Motor neuron (in vitro differentiated cells): ENCODE measurements around the gene COL23A1. TPM values are rescaled to one million over a fixed set of nuclear protein-coding genes. Genes with fewer than 3 reads are reported as not detected.

Experiments
- ATAC-seq, 8 experiments: fragments of 200-7000 bp; cut with Tn5 transposase; replicated peaks in 6 of 8; 2 replicates each; pipeline ENCODE4 v1.8.0; 2021; ENCODE audit warnings: mild to moderate bottlenecking in 8 of 8, moderate library complexity in 8 of 8
- H3K27ac ChIP-seq, 2 donors: fragments of 250-450 bp; sonication (Bioruptor Pico); 2 replicates each; pipeline ENCODE4 v1.9.0; 2021; ENCODE audit warnings: antibody characterized with exemption in 2 of 2, mild to moderate bottlenecking in 2 of 2, moderate library complexity in 1 of 2
- H3K4me1 ChIP-seq, 2 donors: fragments of 250-450 bp; sonication (Bioruptor Pico); replicated peaks in 1 of 2; 2 replicates each; pipeline ENCODE4 v1.6.1; 2021; ENCODE audit warnings: antibody characterized with exemption in 2 of 2, mild to moderate bottlenecking in 2 of 2, moderate library complexity in 1 of 2
- H3K4me3 ChIP-seq, 5 donors: fragments of 250-450 bp; sonication (Bioruptor Pico); 2 replicates each; pipeline ENCODE4 v1.9.0; 2021; ENCODE audit warnings: antibody characterized with exemption in 5 of 5, mild to moderate bottlenecking in 5 of 5, moderate library complexity in 4 of 5
- WGBS, 10 experiments: fragments of 450-650 bp; shearing (Covaris generic); methylation state at CpG; one replicate each; pipeline ENCODE4 v1.0.0; 2022; 5-methylcytosine and 5-hydroxymethylcytosine counted together
- in situ Hi-C, 9 experiments: fragments of 400-800 bp; cut with MboI; loops; one replicate each; pipeline ENCODE4 v1.15.0; 2021; ENCODE audit warnings: low sequenced_read_pairs in 9 of 9, low pct_unique_long_range_greater_than_20kb in 2 of 9; ENCODE audit not compliant: unreplicated experiment in 9 of 9
- total RNA-seq, 8 experiments: library from RNA; unstranded; fragments of 300-600 nt; gene quantifications; 2 replicates each; pipeline versions ENCODE4 v1.2.3 to v1.2.4, GENCODE V29; 2022

The COL23A1 gene
- total RNA-seq, 8 experiments from 2014 or later = 0.10 to 10.8 (median 0.20) TPM

DNA sequence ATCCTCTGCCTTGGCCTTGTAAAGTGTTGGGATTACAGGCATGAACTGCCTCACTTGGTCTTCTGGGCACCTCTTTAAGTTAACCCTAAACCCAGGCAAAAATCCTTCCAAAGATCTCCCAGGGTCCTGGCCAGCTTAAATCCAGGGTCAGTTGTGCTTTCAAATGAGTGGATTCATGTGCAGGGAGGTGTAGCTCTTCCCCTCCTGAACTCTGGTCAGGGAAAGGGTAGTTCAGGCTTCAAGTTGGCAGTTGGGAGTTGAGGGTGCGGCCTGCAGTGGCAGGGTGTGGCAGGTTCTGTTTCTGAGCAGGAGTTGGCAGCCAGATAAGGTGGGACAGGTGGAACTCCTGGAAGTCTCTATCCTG, 382.3 kb downstream of the COL23A1 start:
- in situ Hi-C loops = no loop called here
- WGBS, 10 experiments = 40 to 100% methylated on average over 1 of the region's 1 CpG; no CpG with 5 or more reads in 8 of the 10 experiments
- Histone ChIP-seq H3K4me1 (peaks cover 8 to 14% of the 10 kb centered on the region in 2 donors), H3K27ac (no peak overlapping the region), H3K4me3 (no peak overlapping the region)
- ATAC-seq = no peak

DNA sequence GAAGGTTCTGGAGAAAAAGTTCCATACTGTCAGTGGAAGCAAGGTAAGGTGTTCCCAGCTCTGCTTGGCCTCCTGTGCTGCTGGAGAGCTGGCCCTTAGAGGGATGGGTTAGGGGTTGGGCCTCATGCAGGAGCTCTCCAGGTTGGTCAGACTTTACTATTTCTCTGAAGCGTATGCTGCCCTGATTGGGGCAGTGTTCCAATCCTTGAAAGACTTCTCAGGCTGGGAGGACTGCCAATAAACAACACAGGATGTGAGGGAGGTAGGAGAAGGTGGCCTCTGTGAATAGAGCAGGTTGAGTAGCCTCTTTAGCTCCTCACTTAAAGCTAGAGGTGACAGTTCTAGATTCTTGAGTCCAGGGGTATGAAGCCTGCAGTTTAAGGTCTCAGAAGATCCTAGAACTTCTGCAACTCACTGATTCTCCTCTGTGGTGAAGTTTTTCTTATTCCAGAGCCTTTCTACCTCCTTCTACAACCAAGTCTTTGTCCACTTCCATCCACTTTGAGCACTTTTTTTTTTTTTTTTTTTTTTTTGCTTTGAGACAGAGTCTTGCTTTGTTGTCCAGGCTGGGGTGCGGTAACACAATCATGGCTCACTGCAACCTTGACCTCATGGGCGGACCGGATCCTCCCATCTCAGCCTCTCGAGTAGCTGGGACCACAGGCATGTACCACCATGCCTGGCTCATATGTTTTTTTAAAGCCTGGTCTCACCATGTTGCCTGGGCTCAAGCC, 382.8 kb downstream of the COL23A1 start:
- Histone ChIP-seq H3K4me3 (no peak overlapping the region), H3K27ac (no peak overlapping the region), H3K4me1 (peaks cover 8 to 14% of the 10 kb centered on the region in 2 donors)
- ATAC-seq = no peak
- WGBS, 10 experiments = 60 to 100% (median 80%) methylated on average over 1 to 5 of the region's 5 CpGs
- in situ Hi-C loops = no loop called here

- H3K4me1 ChIP-seq = peaks cover 8 to 14% of the 10 kb centered on the region in 2 donors
- in situ Hi-C loops = no loop called here
- no peak overlapping the region for H3K27ac ChIP-seq
- peak overlapping the region; percentile 94 to 100 (median 96) for H3K4me3 ChIP-seq
- WGBS, 10 experiments = 0 to 79% (median 62%) methylated on average over 2 to 7 of the region's 12 CpGs; no CpG with 5 or more reads in 2 of the 10 experiments
- ATAC-seq = no peak
Measured at GRCh38 chr5:178206166-178207101, 383.8 kb downstream of the COL23A1 start.

DNA sequence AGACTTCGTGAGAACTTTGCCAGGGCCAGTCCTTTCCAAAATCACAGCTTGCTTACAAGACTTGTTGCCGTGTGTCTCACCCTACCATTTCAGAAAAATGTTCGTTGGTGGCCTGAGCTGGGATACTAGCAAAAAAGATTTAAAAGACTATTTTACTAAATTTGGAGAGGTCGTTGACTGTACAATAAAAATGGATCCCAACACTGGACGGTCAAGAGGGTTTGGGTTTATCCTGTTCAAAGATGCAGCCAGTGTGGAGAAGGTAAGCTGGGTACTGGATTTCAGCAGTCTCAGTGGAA, 384.5 kb downstream of the COL23A1 start:
- Histone ChIP-seq H3K27ac (no peak overlapping the region), H3K4me1 (peaks cover 8 to 14% of the 10 kb centered on the region in 2 donors), H3K4me3 (peak overlapping the region; percentile 94 to 100 (median 96))
- in situ Hi-C loops = no loop called here
- ATAC-seq = no peak
- WGBS, 10 experiments = 0 to 10% (median 0%) methylated on average over 1 to 3 of the region's 5 CpGs; no CpG with 5 or more reads in 3 of the 10 experiments

GRCh38 chr5:178204935-178205748, 385.1 kb downstream of the COL23A1 start:
- ATAC-seq = peak; percentile 24 to 45 (median 36)
- in situ Hi-C loops = no loop called here
- H3K27ac ChIP-seq = peak overlapping the region; percentile 92 to 93
- peak overlapping the region; percentile 94 to 100 (median 96) for H3K4me3 ChIP-seq
- WGBS, 10 experiments = 0% methylated on average over 1 of the region's 90 CpGs; no CpG with 5 or more reads in 7 of the 10 experiments
- peaks cover 8 to 14% of the 10 kb centered on the region in 2 donors for H3K4me1 ChIP-seq

DNA sequence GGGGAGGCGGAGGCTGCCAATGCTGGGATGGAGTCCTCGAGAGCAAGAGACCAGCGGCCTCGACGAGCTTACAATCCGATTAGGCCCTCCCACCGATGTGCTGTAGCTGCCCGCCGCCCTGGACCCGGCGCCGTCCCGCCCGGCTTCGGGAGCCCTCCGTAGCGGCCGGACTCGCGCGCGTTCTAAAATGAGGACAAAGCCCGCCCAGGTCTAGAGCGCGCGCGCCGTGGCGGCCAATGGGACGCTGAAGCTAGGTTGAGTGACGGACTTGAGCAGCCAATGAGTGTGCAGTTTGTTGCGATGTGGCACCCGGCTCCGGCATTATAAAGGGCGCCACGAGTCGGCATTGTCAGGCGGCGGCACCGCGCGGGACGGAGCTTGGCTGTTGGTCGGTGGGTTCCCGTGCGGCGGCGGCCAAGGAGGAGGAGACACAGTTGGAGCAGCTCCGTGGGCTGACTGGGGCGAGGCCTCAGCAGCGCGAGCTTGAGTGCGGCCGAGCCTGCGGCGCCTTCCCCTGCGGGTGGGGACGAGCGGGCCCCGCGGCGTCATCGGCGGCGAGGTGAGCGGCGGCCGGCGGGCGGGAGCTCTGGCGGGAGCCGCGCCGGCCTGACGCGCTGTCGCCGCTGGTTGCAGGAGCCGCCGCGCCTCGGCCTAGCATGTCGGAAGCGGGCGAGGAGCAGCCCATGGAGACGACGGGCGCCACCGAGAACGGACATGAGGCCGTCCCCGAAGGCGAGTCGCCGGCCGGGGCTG, 385.8 kb downstream of the COL23A1 start, which contains the start of gene HNRNPAB:
HNRNPAB (plus strand) TSS at position 352 of the 753 bp plus-strand sequence; CDS start at position 657, 305 bp downstream.
- in situ Hi-C loops = no loop called here
- H3K27ac ChIP-seq = peak within 1 kb of the TSS; percentile 92 to 93
- peak; percentile 72 to 92 (median 88) for ATAC-seq
- WGBS, 10 experiments = 0% methylated on average over 2 of the region's 96 CpGs; no CpG with 5 or more reads in 9 of the 10 experiments
- peaks cover 8 to 14% of the 10 kb centered on the region in 2 donors for H3K4me1 ChIP-seq
- peak within 1 kb of the TSS; percentile 94 to 100 (median 96) for H3K4me3 ChIP-seq

DNA sequence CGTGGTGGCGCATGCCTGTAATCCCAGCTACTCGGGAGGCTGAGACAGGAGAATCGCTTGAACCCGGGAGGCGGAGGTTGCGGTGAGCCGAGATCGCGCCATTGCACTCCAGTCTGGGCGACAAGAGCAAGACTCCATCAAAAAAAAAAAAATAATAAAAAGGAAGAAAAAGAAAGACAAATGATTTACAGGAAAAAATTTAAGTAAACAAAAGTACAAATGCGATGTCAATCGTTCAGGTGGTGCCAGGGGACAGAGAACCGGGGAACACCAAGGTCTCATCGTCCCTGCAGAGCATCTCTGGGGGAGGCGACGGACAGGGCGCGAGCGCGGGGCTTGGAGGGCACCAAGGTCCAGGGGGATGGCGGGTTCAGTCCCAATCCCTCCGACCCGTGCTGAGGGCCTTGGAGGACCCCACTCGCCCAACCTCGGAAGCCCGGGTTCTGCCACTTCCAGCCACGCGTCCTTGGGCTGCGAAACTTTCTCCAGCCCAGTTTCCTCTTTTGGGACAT, 386.5 kb downstream of the COL23A1 start:
- Histone ChIP-seq H3K27ac (peak overlapping the region in 1 of 2 donors; percentile 14), H3K4me1 (peaks cover 8 to 14% of the 10 kb centered on the region in 2 donors), H3K4me3 (peak overlapping the region; percentile 94 to 100 (median 96))
- peak in 7 of 8 experiments; percentile 0 to 17 (median 5) for ATAC-seq
- WGBS, 10 experiments = 0 to 89% (median 20%) methylated on average over 2 to 18 of the region's 30 CpGs; no CpG with 5 or more reads in 3 of the 10 experiments
- in situ Hi-C loops = no loop called here

DNA sequence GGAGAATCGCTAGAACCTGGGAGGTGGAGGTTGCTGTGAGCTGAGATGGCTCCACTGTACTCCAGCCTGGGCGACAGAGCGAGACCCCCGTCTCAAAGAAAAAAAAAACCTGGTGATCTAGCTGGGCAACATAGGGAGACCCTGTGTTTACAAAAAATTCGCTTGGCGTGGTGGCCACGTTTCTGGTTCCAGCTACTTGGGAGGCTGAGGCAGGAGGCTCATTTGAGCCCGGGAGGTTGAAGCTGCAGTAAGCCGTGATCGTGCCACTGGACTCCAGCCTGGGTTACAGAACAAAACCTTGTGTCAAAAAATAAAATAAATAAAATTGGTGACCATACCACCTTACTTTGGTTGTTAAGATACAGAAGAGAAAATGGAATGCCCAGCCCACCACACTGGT, 387.7 kb downstream of the COL23A1 start:
- 82 to 100% (median 95%) methylated on average over 2 to 9 of the region's 10 CpGs; no CpG with 5 or more reads in 5 of the 10 experiments for WGBS, 10 experiments
- no peak for ATAC-seq
- Histone ChIP-seq H3K27ac (no peak overlapping the region), H3K4me1 (peaks cover 8 to 14% of the 10 kb centered on the region in 2 donors), H3K4me3 (no peak overlapping the region)
- in situ Hi-C loops = no loop called here

DNA sequence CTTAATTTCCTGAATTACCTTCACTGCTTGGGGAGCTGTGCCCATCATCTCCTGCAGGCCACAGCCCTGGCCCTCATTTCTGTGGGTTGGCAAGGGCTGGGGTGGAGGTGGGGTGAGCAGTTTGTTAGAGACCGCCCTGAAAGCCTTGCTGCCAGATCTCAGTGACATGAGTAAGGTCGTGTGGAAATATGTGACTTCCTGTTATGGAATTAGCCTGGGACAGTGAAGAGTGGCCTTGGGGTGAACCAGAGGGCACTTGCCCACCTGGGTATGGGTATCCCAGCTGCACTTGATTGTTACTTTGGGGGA, 388.3 kb downstream of the COL23A1 start:
- H3K4me3 ChIP-seq = no peak overlapping the region
- ATAC-seq = no peak
- WGBS, 10 experiments = 20 to 100% (median 43%) methylated on average over 1 of the region's 2 CpGs; no CpG with 5 or more reads in 7 of the 10 experiments
- in situ Hi-C loops = no loop called here
- H3K4me1 ChIP-seq = peaks cover 4 to 11% of the 10 kb centered on the region in 2 donors
- no peak overlapping the region for H3K27ac ChIP-seq

DNA sequence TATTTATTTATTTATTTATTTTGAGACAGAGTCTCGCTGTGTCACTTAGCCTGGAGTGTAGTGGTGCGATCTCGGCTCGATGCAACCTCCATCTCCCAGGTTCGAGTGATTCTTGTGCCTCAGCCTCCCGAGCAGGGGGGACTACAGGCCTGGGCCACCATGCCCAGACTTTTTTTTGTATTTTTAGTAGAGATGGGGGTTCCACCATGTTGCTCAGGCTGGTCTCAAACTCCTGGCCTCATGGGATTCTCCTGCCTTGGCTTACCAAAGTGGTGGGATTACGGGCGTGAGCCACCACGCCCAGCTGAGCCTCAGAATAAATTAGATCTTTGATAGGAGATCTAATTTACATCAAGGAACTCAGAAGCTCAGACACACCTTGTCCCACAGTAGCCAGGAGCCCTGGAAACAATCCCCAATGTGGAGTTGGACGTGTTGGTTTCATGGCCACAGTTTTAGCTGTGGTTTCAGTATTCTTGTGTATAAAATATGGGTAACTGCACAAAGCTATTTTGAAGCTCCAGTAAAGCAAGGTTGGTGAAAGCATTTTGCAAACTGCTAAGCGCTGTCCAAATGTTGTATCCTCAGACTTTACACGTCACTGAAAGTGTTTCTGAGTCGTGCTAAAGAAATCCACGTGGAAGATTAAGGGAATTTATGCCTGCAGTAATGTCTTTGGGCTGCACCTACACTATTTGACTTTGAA, 388.8 kb downstream of the COL23A1 start:
- no peak overlapping the region for H3K27ac ChIP-seq
- WGBS, 10 experiments = 58 to 100% (median 86%) methylated on average over 2 to 11 of the region's 14 CpGs; no CpG with 5 or more reads in 1 of the 10 experiments
- peaks cover 0 to 6% of the 10 kb centered on the region in 2 donors for H3K4me1 ChIP-seq
- ATAC-seq = no peak
- in situ Hi-C loops = no loop called here
- H3K4me3 ChIP-seq = no peak overlapping the region

DNA sequence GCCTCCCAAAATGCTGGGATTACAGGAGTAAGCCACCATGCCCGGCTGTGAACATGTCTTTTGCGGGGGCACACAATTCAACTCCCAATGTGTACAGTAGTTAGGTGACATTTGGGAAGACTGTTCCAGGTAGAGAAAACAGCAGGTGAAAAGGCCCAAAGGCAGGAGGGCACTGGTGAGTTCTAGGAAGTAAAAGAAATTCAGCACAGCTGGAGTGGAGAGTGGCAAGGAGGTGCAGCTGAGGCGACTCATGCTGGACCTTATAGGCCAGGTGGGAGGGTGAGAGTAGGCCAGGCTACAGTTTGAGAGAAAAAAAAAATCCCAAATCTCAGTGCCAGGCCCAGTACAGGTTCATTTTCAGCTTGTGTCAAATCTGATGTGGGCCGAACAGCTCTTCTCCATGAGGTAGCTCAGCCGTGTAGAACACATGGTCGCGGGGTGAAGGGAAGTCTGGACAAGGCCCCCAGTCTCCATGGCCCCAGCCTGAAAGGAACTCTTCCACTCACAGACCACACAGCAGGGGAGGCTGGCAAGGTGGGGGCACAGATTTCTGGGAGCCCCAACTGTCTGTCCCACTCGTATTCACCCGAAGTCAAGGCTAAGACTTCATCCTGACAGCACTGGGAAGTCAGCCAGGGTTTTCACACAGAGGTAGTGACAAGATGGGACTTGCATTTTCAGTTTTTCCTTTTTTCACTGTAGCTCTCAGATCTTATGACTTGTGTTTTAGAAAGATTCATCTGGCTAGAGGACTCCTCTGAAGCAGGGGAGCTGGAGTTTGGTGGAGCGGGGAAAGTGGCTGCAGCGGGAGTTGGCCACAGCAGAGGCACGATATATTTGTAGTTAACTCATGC, 390.4 kb downstream of the COL23A1 start:
- H3K4me1 ChIP-seq = no peaks in the 10 kb centered on the region
- H3K4me3 ChIP-seq = no peak overlapping the region
- 53 to 100% (median 73%) methylated on average over 1 to 8 of the region's 12 CpGs; no CpG with 5 or more reads in 2 of the 10 experiments for WGBS, 10 experiments
- no peak overlapping the region for H3K27ac ChIP-seq
- in situ Hi-C loops = no loop called here
- ATAC-seq = no peak
